GM12801 (cell line): ENCODE results near the gene SLC16A12.

Experiments used
- TF ChIP-seq, protein P1 (sequence below): IDR thresholded peaks from one replicate; pipeline ENCODE4 v1.5.1; 2011; ENCODE audit warnings: control low read depth; ENCODE audit not compliant: insufficient read length; ENCODE audit errors: extremely low read depth

The SLC16A12 gene

DNA sequence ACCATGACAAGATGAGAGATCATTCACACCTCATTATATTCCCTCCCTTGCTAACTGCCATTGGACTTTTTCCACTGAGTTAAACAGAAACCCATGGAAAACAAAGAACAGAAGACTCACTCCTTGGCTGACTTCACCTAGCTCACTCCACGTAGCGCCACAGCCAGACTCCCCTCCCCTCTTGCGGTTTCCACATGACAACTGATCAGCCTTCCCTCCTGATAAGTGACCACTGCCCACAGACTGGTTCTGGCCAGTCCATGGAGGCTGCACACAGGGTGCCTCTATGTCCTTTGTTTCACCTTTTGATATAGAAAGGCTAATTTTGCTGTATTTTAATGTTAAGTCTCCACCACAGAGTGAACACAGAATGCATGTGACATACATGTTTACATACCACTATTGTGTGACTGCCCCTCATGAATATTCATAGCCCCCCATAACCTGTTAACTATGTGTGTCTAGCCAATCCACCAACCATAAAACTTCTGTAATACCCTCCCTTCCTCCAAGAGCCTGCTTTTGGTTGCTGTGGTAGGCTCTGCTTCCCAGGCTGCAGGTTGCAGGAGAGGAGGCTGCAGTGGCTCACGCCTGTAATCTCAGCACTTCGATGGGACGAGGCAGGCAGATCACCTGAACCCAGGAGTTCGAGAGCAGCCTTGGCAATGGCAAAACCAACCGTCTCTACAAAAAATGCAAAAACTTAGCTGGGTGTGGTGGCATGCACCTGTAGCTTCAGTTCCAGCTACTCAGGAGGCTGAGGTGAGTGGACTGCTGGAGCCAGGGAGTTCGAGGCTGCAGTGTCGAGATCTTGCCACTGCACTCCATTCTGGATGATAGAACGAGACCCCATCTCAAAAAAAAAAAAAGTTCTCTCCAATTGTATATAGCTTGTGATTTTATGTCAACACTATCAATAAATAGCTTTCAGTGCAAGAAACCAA lies 131.0 kb downstream of the SLC16A12 start:
- TF ChIP-seq, protein P1, sequence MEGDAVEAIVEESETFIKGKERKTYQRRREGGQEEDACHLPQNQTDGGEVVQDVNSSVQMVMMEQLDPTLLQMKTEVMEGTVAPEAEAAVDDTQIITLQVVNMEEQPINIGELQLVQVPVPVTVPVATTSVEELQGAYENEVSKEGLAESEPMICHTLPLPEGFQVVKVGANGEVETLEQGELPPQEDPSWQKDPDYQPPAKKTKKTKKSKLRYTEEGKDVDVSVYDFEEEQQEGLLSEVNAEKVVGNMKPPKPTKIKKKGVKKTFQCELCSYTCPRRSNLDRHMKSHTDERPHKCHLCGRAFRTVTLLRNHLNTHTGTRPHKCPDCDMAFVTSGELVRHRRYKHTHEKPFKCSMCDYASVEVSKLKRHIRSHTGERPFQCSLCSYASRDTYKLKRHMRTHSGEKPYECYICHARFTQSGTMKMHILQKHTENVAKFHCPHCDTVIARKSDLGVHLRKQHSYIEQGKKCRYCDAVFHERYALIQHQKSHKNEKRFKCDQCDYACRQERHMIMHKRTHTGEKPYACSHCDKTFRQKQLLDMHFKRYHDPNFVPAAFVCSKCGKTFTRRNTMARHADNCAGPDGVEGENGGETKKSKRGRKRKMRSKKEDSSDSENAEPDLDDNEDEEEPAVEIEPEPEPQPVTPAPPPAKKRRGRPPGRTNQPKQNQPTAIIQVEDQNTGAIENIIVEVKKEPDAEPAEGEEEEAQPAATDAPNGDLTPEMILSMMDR: no peak

DNA sequence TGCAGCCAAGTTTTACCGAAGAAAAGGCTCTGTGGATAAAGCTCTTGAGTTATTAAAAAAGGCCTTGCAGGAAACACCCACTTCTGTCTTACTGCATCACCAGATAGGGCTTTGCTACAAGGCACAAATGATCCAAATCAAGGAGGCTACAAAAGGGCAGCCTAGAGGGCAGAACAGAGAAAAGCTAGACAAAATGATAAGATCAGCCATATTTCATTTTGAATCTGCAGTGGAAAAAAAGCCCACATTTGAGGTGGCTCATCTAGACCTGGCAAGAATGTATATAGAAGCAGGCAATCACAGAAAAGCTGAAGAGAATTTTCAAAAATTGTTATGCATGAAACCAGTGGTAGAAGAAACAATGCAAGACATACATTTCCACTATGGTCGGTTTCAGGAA lies 132.4 kb downstream of the SLC16A12 start:
- TF ChIP-seq, protein P1: no peak

DNA sequence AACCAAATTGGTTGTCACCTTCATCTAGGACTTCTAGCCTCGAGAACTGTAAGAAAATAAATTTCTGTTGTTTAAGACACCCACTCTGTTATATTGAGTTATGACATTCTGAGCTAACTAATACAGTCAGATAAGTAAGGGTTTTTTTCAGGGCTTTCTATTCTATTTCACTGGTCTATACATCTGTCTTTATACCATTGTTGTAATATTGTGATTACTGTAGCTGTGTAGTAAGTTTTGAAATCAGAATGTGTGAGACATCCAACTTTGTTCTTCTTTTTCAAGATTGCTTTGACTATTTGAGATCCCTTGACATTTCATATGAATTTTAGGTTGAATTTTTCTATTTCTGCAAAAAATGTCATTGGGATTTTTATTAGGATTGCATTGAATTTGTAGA lies 135.4 kb downstream of the SLC16A12 start:
- TF ChIP-seq, protein P1: no peak

DNA sequence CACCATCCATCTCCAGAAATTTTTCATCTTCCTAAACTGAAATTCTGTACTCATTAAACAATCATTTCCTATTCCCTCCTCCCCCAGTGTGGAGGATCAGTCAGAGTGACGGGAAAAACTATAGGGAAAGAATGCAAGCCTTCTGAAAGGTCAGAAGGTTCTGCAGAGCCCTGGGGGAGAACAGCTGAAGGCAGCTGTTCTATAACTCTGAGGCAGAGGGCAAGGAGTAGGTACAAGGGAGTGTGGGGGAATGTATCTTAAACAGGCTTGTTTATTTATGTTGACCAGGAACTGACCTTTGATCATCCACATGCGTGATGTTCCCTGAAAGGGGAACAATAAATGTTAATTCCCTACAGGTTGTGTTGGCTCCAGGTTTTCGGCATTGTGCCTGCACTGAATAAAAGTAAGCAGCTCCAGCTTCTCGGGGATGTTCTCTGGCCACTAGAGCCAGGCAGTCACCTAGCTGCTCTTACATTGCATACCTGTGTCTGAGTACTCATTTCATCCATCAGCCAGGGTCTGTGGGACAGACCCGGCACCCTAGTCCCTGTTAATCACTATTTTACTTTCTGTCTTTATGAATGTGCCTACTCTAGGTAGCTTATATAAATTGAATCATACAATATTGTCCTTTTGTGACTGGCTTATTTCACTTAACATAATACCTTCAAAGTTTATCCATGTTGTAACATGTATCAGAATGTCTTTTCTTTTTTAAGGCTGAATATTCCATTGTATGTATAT lies 137.2 kb downstream of the SLC16A12 start:
- TF ChIP-seq, protein P1: no peak

- TF ChIP-seq, protein P1: no peak
Observed at GRCh38 chr10:89395141-89395540, 140.3 kb downstream of the SLC16A12 start.

- TF ChIP-seq, protein P1: no peak
Observed at GRCh38 chr10:89393898-89394297, 141.5 kb downstream of the SLC16A12 start.

DNA sequence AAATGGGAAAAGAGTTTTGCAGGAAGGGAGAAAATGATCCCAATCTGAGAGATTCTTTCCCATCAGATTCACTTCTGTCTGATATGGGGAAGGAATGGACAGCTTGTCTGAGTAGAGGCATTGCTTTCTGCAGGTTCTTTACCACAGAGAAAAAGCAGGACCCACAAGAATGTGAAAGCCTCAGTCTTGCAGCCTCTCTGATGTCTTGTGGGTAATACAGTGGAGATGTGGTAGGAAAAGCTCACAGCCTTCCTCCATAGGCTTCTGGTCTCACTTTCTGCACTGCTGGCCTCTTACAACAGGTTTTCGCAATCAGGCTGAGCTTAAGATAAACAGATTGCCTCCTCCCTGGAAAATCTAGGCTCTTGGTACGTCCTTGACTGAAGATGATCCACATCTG lies 142.4 kb downstream of the SLC16A12 start:
- TF ChIP-seq, protein P1: no peak
